Osteoblast (primary cell): ENCODE measurements around the gene PDGFA. TPM values are rescaled to one million over a fixed set of nuclear protein-coding genes. Genes with fewer than 3 reads are reported as not detected.
A peak's percentile ranks its signal among the peaks of the same experiment; 100 is the strongest.

ENCODE experiments used
- DNase-seq: peaks from one replicate; pipeline ENCODE4 v3.0.0; 2011; ENCODE audit warnings: low spot score, mixed read lengths; ENCODE audit not compliant: insufficient read length; ENCODE audit errors: missing footprints
- H2AFZ ChIP-seq: 2 replicates; pipeline ENCODE4 v1.6.0; 2011; ENCODE audit warnings: mild to moderate bottlenecking, low read length
- H3K27ac ChIP-seq: 2 replicates; pipeline ENCODE4 v1.5.1; 2011; ENCODE audit warnings: mild to moderate bottlenecking, low read depth, low read length, moderate library complexity
- H3K27me3 ChIP-seq: 2 replicates; pipeline ENCODE4 v1.6.0; 2012; ENCODE audit warnings: mild to moderate bottlenecking, control low read depth, inconsistent platforms, low read length, moderate library complexity; ENCODE audit not compliant: insufficient read depth
- H3K36me3 ChIP-seq: 2 replicates; pipeline ENCODE4 v1.5.1; 2011; ENCODE audit warnings: mild to moderate bottlenecking, low read length, control low read depth, moderate library complexity; ENCODE audit not compliant: insufficient read depth
- H3K4me1 ChIP-seq: 2 replicates; pipeline ENCODE4 v1.5.1; 2011; ENCODE audit warnings: mild to moderate bottlenecking, low read length, control low read depth, moderate library complexity; ENCODE audit not compliant: insufficient read depth
- H3K4me2 ChIP-seq: 2 replicates; pipeline ENCODE4 v1.6.0; 2011; ENCODE audit warnings: mild to moderate bottlenecking, low read length; ENCODE audit not compliant: insufficient read depth
- H3K4me3 ChIP-seq: fragments of 200-600 bp; sonication (generic); 3 replicates; pipeline ENCODE4 v1.5.1; 2012; ENCODE audit warnings: mild to moderate bottlenecking, low read length, inconsistent platforms; ENCODE audit not compliant: insufficient read depth
- H3K79me2 ChIP-seq: 2 replicates; pipeline ENCODE4 v1.6.0; 2012; ENCODE audit warnings: mild to moderate bottlenecking, low read length, control low read depth, inconsistent platforms; ENCODE audit not compliant: insufficient read depth
- H3K9me3 ChIP-seq: 2 replicates; pipeline ENCODE4 v1.5.1; 2011; ENCODE audit warnings: low read depth, low read length, control low read depth
- H4K20me1 ChIP-seq: 2 replicates; pipeline ENCODE4 v1.6.0; 2012; ENCODE audit warnings: mild to moderate bottlenecking, low read length, control low read depth; ENCODE audit not compliant: insufficient read depth
- total RNA-seq: library from RNA; depleted of rRNA; stranded (reverse); fragments of >200 nt; gene quantifications from 2 replicates; pipeline ENCODE4 v1.2.3, GENCODE V29; 2012
- TF ChIP-seq, protein P1 (sequence below): IDR thresholded peaks from 2 replicates; pipeline ENCODE4 v1.5.1; 2011; ENCODE audit warnings: mild to moderate bottlenecking, low read depth, low read length, moderate library complexity; ENCODE audit errors: extremely low read depth

The PDGFA gene
- total RNA-seq, 1 donor: 32.6 TPM

DNA sequence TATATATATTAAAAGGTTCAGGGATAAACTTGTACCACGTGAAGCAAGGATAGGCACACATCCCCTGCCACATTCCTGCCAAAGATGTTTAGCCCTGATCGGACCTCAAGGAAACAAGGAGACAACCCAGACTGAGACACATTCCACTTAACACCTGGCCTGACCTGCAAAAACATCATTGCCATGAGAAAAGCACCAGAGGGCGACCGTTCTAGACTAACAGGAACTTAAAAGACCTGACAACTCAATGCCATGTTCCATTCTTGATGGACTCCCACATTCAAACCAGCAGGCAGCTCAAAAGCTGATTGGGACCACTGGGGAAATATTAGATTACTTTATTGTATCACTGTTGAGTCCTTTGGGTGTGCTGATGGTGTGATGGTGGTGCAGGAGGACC, 8.1 kb upstream of the PDGFA start:
- Histone ChIP-seq H4K20me1 (peaks cover 3% of the 10 kb centered on the region), H3K79me2 (no peaks in the 10 kb centered on the region), H3K4me2 (no peak overlapping the region), H3K27me3 (peaks cover 31% of the 10 kb centered on the region), H2AFZ (no peak overlapping the region), H3K27ac (no peak overlapping the region), H3K36me3 (no peaks in the 10 kb centered on the region), H3K9me3 (no peaks in the 10 kb centered on the region), H3K4me1 (peaks cover 3% of the 10 kb centered on the region), H3K4me3 (no peak overlapping the region)
- TF ChIP-seq, protein P1, sequence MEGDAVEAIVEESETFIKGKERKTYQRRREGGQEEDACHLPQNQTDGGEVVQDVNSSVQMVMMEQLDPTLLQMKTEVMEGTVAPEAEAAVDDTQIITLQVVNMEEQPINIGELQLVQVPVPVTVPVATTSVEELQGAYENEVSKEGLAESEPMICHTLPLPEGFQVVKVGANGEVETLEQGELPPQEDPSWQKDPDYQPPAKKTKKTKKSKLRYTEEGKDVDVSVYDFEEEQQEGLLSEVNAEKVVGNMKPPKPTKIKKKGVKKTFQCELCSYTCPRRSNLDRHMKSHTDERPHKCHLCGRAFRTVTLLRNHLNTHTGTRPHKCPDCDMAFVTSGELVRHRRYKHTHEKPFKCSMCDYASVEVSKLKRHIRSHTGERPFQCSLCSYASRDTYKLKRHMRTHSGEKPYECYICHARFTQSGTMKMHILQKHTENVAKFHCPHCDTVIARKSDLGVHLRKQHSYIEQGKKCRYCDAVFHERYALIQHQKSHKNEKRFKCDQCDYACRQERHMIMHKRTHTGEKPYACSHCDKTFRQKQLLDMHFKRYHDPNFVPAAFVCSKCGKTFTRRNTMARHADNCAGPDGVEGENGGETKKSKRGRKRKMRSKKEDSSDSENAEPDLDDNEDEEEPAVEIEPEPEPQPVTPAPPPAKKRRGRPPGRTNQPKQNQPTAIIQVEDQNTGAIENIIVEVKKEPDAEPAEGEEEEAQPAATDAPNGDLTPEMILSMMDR: no peak
- no peak for DNase-seq

DNA sequence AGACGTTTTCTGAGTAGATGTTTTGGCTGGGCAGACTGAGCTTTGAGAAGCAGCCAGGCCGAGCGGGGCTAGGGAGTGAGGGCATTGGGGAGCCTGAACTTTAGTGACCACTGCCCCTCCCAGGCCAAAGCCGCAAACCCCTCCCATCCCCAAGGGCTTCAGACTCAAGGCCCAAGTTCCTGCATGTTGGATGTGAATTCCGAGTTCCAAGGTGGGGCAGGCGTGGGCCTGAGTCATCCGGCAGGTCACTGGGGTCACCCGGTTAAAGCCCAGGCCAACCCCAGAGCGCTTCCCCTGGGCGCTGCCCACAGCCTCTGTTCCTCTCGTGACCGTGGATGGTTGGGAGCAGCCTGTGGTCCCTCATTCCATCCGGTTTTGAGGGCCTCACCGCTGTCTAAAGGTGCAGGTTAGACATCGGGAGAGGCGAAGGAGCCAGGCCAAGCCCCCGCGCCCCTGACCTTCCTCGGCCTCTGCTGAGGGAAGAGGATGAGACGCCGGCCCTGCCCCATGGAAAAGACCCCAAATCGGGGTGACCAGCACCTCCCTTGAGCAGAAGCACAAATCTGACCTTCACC, 6.9 kb upstream of the PDGFA start:
- TF ChIP-seq, protein P1: no peak
- no peaks in the 10 kb centered on the region for H3K36me3 ChIP-seq
- H3K79me2 ChIP-seq: no peaks in the 10 kb centered on the region
- no peak overlapping the region for H2AFZ ChIP-seq
- H3K9me3 ChIP-seq: no peaks in the 10 kb centered on the region
- DNase-seq: no peak
- H4K20me1 ChIP-seq: peaks cover 3% of the 10 kb centered on the region
- peaks cover 9% of the 10 kb centered on the region for H3K4me1 ChIP-seq
- H3K27ac ChIP-seq: no peak overlapping the region
- no peak overlapping the region for H3K4me3 ChIP-seq
- H3K27me3 ChIP-seq: peaks cover 23% of the 10 kb centered on the region
- no peak overlapping the region for H3K4me2 ChIP-seq

DNA sequence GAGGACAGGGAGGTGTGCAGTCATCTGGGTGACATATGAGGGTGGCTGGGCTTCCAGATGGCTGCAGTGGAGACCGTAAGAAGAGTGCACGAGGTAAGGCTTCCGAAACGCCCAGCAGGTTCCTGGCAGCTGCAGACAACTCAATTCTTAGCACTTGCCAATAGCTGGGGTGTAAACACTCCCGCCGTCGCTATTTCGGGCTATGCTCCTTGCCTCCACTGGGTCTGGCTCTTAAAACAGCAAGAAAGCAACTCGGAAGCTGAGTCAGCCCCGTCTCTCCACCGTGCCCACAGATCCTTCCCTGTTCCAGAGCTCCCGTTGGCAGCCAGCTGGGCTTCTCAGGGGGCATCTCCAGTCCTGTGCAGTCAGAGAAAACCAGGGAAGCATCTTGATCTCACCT, 6.1 kb upstream of the PDGFA start:
- Histone ChIP-seq H3K4me3 (no peak overlapping the region), H3K4me2 (no peak overlapping the region), H3K4me1 (peaks cover 15% of the 10 kb centered on the region), H3K27me3 (peaks cover 31% of the 10 kb centered on the region), H2AFZ (no peak overlapping the region), H3K79me2 (no peaks in the 10 kb centered on the region), H3K9me3 (no peaks in the 10 kb centered on the region), H3K36me3 (no peaks in the 10 kb centered on the region), H4K20me1 (peaks cover 10% of the 10 kb centered on the region), H3K27ac (no peak overlapping the region)
- TF ChIP-seq, protein P1: no peak
- DNase-seq: peak; percentile 98

DNA sequence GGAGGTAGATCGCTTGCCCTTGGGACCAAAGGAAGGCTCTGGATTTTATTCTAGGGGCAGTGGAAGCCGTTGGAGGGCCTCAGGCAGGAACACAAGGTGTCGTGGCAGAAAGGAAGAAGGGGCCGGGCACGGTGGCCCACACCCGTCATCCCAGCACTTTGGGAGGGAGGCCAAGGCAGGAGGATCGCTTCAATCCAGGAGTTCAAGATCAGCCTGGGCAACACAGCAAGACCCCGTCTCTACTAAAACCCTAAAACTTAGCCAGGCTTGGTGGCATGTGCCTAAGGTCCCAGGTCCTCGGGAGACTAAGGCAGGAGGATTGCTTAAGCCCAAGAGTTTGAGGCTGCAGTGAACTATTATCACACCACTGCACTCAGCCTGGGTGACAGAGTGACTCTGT, 5.2 kb upstream of the PDGFA start:
- TF ChIP-seq, protein P1: no peak
- Histone ChIP-seq H3K4me1 (peaks cover 17% of the 10 kb centered on the region), H3K9me3 (no peaks in the 10 kb centered on the region), H3K4me2 (no peak overlapping the region), H4K20me1 (peaks cover 12% of the 10 kb centered on the region), H3K4me3 (no peak overlapping the region), H2AFZ (no peak overlapping the region), H3K79me2 (no peaks in the 10 kb centered on the region), H3K27ac (no peak overlapping the region), H3K27me3 (peaks cover 29% of the 10 kb centered on the region), H3K36me3 (no peaks in the 10 kb centered on the region)
- no peak for DNase-seq
